AG04449 (cell line): ENCODE data around the gene GABRB2.

Source experiments
- CTCF ChIA-PET: fragments of 350-600 bp; formaldehyde crosslinking; extraction: SDS; loops from one replicate; lab custom pipeline; 2021; ENCODE audit warnings: antibody characterized with exemption; lab: Yijun Ruan, JAX
- POLR2A ChIA-PET: fragments of 400-600, 350-600 bp; formaldehyde crosslinking; extraction: SDS; loops from one replicate; lab custom pipeline; 2020; ENCODE audit warnings: antibody characterized with exemption, inconsistent platforms; lab: Yijun Ruan, JAX
- DNase-seq: peaks from one replicate; pipeline ENCODE4 v3.0.0-alpha.2; 2010; ENCODE audit warnings: low read depth, low spot score
- H3K4me3 ChIP-seq: 2 replicates; pipeline ENCODE4 v1.5.1; 2011; ENCODE audit warnings: low read depth, mild to moderate bottlenecking, control low read depth, low read length
- CTCF ChIP-seq: IDR thresholded peaks from one replicate; pipeline ENCODE4 v1.5.1; 2011; ENCODE audit warnings: mild to moderate bottlenecking, moderate library complexity, low read length, control low read depth, inconsistent platforms; ENCODE audit not compliant: insufficient read depth; ENCODE audit errors: missing control alignments

Gene GABRB2

GRCh38 chr5:161286066-161286655, 260.4 kb downstream of the GABRB2 start:
- no peak for TF ChIP-seq CTCF
- POLR2A ChIA-PET, result no interaction called here
- H3K4me3 ChIP-seq, result no peak overlapping the region
- CTCF ChIA-PET, result no interaction called here
- no peak for DNase-seq

- POLR2A ChIA-PET, result no interaction called here
- DNase-seq, result no peak
- CTCF ChIA-PET, result no interaction called here
- TF ChIP-seq CTCF, result no peak
- no peak overlapping the region for H3K4me3 ChIP-seq
Observed at GRCh38 chr5:161284445-161284844, 262.1 kb downstream of the GABRB2 start.

GRCh38 chr5:161283296-161283695, 263.2 kb downstream of the GABRB2 start:
- ChIA-PET CTCF (no interaction called here), POLR2A (no interaction called here)
- DNase-seq, result no peak
- H3K4me3 ChIP-seq, result no peak overlapping the region
- no peak for TF ChIP-seq CTCF

GRCh38 chr5:161278739-161279660, 267.5 kb downstream of the GABRB2 start:
- TF ChIP-seq CTCF, result no peak
- POLR2A ChIA-PET, result no interaction called here
- no peak for DNase-seq
- CTCF ChIA-PET, result no interaction called here
- H3K4me3 ChIP-seq, result no peak overlapping the region

GRCh38 chr5:161277011-161277410, 269.5 kb downstream of the GABRB2 start:
- no peak for DNase-seq
- H3K4me3 ChIP-seq, result no peak overlapping the region
- POLR2A ChIA-PET, result no interaction called here
- CTCF ChIA-PET, result no interaction called here
- TF ChIP-seq CTCF, result no peak

GRCh38 chr5:161274951-161275350, 271.6 kb downstream of the GABRB2 start:
- TF ChIP-seq CTCF, result no peak
- POLR2A ChIA-PET, result no interaction called here
- H3K4me3 ChIP-seq, result no peak overlapping the region
- DNase-seq, result no peak
- CTCF ChIA-PET, result no interaction called here
